AG20443 (cell line): Measurements from ENCODE around the gene STX8.

Experiments
- DNase-seq: peaks from one replicate; pipeline ENCODE4 v3.0.0; 2012; ENCODE audit warnings: low spot score, mixed read lengths

The STX8 gene

GRCh38 chr17:9294661-9295210, 280.9 kb downstream of the STX8 start:
- DNase-seq, result no peak

GRCh38 chr17:9292561-9292941, 283.1 kb downstream of the STX8 start:
- no peak for DNase-seq

GRCh38 chr17:9291912-9292560, 283.6 kb downstream of the STX8 start:
- peak; percentile 67 for DNase-seq

GRCh38 chr17:9290226-9290613, 285.4 kb downstream of the STX8 start:
- no peak for DNase-seq

GRCh38 chr17:9287306-9287705, 288.3 kb downstream of the STX8 start:
- DNase-seq, result no peak

- DNase-seq, result no peak
Measured at GRCh38 chr17:9286434-9286833, 289.2 kb downstream of the STX8 start.

- no peak for DNase-seq
Measured at GRCh38 chr17:9285602-9286427, 289.8 kb downstream of the STX8 start.

- peak; percentile 39 for DNase-seq
Measured at GRCh38 chr17:9284884-9285283, 290.7 kb downstream of the STX8 start.

- no peak for DNase-seq
Measured at GRCh38 chr17:9283909-9284308, 291.7 kb downstream of the STX8 start.

- DNase-seq, result no peak
Measured at GRCh38 chr17:9279893-9280292, 295.7 kb downstream of the STX8 start.

- no peak for DNase-seq
Measured at GRCh38 chr17:9274973-9275372, 300.6 kb downstream of the STX8 start.

- peak; percentile 37 for DNase-seq
Measured at GRCh38 chr17:9273428-9274391, 301.9 kb downstream of the STX8 start.

- peak; percentile 43 for DNase-seq
Measured at GRCh38 chr17:9272501-9273200, 303.0 kb downstream of the STX8 start.

- no peak for DNase-seq
Measured at GRCh38 chr17:9271989-9272388, 303.6 kb downstream of the STX8 start.

- no peak for DNase-seq
Measured at GRCh38 chr17:9270921-9271320, 304.7 kb downstream of the STX8 start.

- no peak for DNase-seq
Measured at GRCh38 chr17:9269350-9270035, 306.1 kb downstream of the STX8 start.

- no peak for DNase-seq
Measured at GRCh38 chr17:9268546-9268945, 307.1 kb downstream of the STX8 start.

- DNase-seq, result no peak
Measured at GRCh38 chr17:9266697-9267117, 308.9 kb downstream of the STX8 start.

GRCh38 chr17:9266031-9266680, 309.5 kb downstream of the STX8 start:
- peak; percentile 24 for DNase-seq
